Muscle layer of colon (tissue), 2 donors: ENCODE data around the gene NPLOC4.
"Not testable (repeated sequence)": the region's sequence is repeated elsewhere in the genome, so short reads cannot be mapped to it uniquely, and the experiment has no call there.

Experiments
- H3K27ac ChIP-seq: one replicate; pipeline ENCODE4 v1.7.0; 2013; ENCODE audit warnings: low read depth, mild to moderate bottlenecking, low read length, moderate library complexity
- H3K27me3 ChIP-seq, 2 donors: one replicate each; pipeline ENCODE4 v1.7.0; 2013; ENCODE audit warnings: low read length in 2 of 2, mild to moderate bottlenecking in 2 of 2; ENCODE audit not compliant: insufficient read depth in 2 of 2, control insufficient read depth in 1 of 2
- H3K36me3 ChIP-seq: one replicate; pipeline ENCODE4 v1.7.0; 2013; ENCODE audit warnings: mild to moderate bottlenecking, low read length; ENCODE audit not compliant: insufficient read depth
- H3K4me1 ChIP-seq: one replicate; pipeline ENCODE4 v1.7.0; 2013; ENCODE audit warnings: mild to moderate bottlenecking, low read length; ENCODE audit not compliant: insufficient read depth
- H3K4me3 ChIP-seq, 2 donors: one replicate each; pipeline ENCODE4 v1.7.0; 2013; ENCODE audit warnings: low read length in 2 of 2, low read depth in 1 of 2, mild to moderate bottlenecking in 1 of 2, moderate library complexity in 1 of 2
- H3K9ac ChIP-seq: one replicate; pipeline ENCODE4 v1.7.0; 2013; ENCODE audit warnings: low read length
- H3K9me3 ChIP-seq: one replicate; pipeline ENCODE4 v1.7.0; 2013; ENCODE audit warnings: mild to moderate bottlenecking, low read length
- donor health status: abdominal sarcoma.
- donor health status: Adenocarcinoma of cecum.

The NPLOC4 gene

DNA sequence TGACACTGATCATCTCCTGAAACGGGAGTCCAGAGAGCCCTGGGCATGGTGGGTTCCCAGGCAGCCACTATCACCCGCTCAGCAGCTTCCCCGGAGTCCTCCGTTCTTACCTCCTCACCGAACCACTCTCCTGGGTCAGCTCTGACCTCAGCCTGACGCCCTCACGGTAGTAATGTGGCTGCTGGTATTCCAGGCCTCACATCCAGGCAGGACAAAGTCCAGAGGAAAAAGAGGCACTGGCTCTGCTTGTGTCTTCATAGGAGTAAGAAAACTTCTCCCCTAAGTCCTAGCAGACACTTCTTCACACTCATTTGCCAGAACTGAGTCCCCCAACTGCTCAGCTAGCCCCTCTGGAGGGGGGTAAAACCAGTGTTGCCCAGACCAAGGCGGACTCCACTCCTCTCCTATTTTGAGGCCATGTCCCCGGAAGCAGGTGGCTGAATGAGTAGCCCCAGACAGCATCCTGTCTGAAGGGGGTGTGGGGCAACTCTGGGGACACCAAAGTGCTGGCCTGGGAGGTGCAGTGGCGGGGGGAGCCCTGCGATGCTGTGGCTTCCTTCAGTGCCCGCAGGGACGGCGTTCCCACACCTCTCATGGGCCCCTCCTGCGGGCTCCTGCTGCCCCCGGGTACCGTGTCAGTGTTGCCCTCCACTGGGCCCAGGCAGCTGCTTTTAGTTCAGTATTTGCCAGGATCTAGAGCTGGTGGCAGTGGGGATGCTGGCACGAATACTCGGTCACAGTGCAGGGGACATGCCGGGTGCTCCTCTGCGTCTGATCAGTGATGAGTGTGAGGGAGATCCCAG, 103.4 kb downstream of the NPLOC4 start:
- no peak overlapping the region for H3K9ac ChIP-seq
- no peak overlapping the region for H3K4me3 ChIP-seq
- no peak overlapping the region for H3K27ac ChIP-seq
- H3K4me1 ChIP-seq: no peaks in the 10 kb centered on the region
- peaks cover 7 to 65% of the 10 kb centered on the region in 2 donors for H3K27me3 ChIP-seq
- H3K9me3 ChIP-seq: no peaks in the 10 kb centered on the region
- no peaks in the 10 kb centered on the region for H3K36me3 ChIP-seq

DNA sequence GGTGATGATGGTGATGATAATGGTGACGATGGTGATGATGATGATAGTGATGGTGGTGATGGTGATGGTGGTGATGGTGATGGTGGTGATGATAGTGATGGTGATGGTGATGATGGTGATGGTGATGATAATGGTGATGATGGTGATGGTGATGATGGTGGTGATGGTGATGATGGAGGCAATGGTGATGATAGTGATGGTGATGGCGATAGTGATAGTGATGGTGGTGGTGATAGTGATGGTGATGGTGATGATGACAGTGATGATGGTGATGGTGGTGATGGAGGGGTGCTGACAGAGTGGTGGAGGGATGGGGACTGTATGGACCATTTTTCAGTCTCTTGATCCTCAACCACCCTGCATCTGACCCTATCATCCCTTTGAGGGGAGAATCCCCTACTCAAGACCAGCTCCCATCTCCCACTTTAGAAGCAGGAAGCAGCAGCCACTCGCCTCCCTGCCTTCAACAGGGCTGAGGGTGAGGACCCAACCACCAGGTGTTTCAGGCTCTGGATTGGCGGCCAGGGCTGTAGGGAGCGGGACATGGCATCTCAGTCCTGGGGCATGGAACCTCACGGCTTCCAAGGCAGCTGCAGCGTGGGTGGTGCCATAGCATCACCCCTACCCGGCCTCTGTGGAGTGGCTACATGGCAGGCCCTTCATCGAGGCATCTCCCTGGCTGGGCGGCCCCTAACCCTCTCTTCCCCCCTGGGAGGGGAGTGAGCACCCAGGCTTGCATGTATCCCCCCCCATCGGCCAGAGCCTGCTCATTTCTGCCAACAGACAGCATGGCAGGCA, 104.2 kb downstream of the NPLOC4 start:
- Histone ChIP-seq H3K4me3 (no peak overlapping the region), H3K27me3 (peaks cover 7 to 67% of the 10 kb centered on the region in 2 donors), H3K9ac (no peak overlapping the region), H3K27ac (no peak overlapping the region), H3K4me1 (no peaks in the 10 kb centered on the region), H3K9me3 (no peaks in the 10 kb centered on the region), H3K36me3 (no peaks in the 10 kb centered on the region)

DNA sequence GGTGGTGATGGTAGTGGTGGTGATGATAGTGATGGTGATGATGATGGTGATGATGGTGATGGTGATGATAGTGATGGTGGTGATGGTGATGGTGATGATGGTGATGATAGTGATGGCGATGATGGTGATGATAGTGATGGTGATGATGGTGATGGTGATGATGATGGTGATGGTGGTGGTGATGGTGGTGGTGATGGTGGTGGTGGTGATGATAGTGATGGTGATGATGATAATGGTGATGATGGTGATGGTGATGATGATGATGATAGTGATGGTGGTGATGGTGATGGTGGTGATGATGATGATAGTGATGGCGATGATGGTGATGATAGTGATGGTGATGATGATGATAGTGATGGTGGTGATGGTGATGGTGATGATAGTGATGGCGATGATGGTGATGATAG, 104.9 kb downstream of the NPLOC4 start:
- peaks cover 11 to 67% of the 10 kb centered on the region in 2 donors for H3K27me3 ChIP-seq
- H3K4me3 ChIP-seq, H3K27ac ChIP-seq, H3K9me3 ChIP-seq, H3K36me3 ChIP-seq, H3K9ac ChIP-seq, H3K4me1 ChIP-seq: not testable (repeated sequence)

DNA sequence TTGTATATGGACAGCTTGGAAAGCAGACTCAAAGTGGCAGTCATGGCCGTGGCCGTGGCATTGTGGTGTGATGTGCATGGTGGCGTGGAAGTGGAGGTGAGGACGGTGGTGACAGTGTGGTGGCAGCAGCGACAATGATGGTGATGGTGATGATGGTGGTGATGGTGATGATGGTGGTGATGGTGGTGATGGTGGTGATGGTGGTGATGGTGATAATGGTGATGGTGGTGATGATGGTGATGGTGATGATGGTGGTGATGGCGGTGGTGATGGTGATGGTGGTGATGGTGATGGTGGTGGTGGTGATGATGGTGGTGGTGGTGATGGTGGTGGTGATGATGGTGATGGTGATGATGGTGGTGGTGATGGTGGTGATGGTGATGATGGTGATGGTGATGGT, 105.9 kb downstream of the NPLOC4 start:
- peaks cover 15 to 67% of the 10 kb centered on the region in 2 donors for H3K27me3 ChIP-seq
- H3K4me3 ChIP-seq, H3K4me1 ChIP-seq: not testable (repeated sequence)

DNA sequence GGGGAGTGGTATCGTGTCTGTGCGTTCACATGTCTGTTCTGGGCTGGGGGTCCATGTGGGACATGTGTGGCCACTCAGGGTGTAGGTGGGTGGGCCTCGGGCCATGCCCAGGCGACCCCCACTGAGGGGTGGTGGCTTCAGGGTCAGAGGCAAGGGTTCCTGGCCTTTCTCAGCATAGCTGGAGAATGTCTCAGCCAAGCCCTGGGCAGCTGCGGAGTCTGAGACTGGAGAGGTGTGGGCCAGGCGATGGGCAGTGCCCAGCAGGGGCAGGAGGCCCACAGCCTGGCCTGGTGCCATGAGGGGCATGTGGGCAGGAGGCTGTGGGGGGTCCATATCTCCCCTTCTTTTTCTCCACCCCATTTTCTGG, 107.5 kb downstream of the NPLOC4 start:
- H3K4me1 ChIP-seq: no peaks in the 10 kb centered on the region
- H3K9ac ChIP-seq: no peak overlapping the region
- H3K4me3 ChIP-seq: no peak overlapping the region
- peaks cover 16 to 71% of the 10 kb centered on the region in 2 donors for H3K27me3 ChIP-seq
- H3K36me3 ChIP-seq: no peaks in the 10 kb centered on the region
- no peak overlapping the region for H3K27ac ChIP-seq
- no peaks in the 10 kb centered on the region for H3K9me3 ChIP-seq

More for the DNA sequence above, 105.9 kb downstream of the NPLOC4 start:
- H3K9me3 ChIP-seq, H3K36me3 ChIP-seq, H3K9ac ChIP-seq, H3K27ac ChIP-seq: not testable (repeated sequence)

DNA sequence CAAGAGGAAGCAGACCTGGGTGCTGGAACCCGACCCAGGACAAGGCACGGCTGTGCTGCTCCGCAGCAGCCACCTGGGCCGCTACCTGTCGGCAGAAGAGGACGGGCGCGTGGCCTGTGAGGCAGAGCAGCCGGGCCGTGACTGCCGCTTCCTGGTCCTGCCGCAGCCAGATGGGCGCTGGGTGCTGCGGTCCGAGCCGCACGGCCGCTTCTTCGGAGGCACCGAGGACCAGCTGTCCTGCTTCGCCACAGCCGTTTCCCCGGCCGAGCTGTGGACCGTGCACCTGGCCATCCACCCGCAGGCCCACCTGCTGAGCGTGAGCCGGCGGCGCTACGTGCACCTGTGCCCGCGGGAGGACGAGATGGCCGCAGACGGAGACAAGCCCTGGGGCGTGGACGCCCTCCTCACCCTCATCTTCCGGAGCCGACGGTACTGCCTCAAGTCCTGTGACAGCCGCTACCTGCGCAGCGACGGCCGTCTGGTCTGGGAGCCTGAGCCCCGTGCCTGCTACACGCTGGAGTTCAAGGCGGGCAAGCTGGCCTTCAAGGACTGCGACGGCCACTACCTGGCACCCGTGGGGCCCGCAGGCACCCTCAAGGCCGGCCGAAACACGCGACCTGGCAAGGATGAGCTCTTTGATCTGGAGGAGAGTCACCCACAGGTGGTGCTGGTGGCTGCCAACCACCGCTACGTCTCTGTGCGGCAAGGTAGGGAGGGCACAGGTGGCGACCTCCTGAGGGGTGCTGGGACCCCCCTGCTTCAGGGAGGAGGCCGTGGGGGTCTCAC, 108.1 kb downstream of the NPLOC4 start:
- Histone ChIP-seq H3K9ac (no peak overlapping the region), H3K9me3 (no peaks in the 10 kb centered on the region), H3K4me1 (peaks cover 3% of the 10 kb centered on the region), H3K36me3 (no peaks in the 10 kb centered on the region), H3K27ac (no peak overlapping the region), H3K27me3 (peaks cover 20 to 71% of the 10 kb centered on the region in 2 donors), H3K4me3 (no peak overlapping the region)

DNA sequence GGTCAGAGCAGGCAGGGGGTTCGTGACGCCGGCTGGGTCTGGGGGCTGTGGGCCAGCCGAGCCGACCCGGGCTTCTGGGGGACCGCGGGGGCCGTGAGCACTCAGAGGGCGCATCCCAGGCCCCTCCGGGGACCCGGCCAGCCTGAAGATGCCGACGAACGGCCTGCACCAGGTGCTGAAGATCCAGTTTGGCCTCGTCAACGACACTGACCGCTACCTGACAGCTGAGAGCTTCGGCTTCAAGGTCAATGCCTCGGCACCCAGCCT, 108.6 kb downstream of the NPLOC4 start:
- Histone ChIP-seq H3K4me3 (no peak overlapping the region), H3K36me3 (no peaks in the 10 kb centered on the region), H3K9ac (no peak overlapping the region), H3K9me3 (no peaks in the 10 kb centered on the region), H3K27me3 (peaks cover 25 to 71% of the 10 kb centered on the region in 2 donors), H3K27ac (no peak overlapping the region), H3K4me1 (peaks cover 8% of the 10 kb centered on the region)

DNA sequence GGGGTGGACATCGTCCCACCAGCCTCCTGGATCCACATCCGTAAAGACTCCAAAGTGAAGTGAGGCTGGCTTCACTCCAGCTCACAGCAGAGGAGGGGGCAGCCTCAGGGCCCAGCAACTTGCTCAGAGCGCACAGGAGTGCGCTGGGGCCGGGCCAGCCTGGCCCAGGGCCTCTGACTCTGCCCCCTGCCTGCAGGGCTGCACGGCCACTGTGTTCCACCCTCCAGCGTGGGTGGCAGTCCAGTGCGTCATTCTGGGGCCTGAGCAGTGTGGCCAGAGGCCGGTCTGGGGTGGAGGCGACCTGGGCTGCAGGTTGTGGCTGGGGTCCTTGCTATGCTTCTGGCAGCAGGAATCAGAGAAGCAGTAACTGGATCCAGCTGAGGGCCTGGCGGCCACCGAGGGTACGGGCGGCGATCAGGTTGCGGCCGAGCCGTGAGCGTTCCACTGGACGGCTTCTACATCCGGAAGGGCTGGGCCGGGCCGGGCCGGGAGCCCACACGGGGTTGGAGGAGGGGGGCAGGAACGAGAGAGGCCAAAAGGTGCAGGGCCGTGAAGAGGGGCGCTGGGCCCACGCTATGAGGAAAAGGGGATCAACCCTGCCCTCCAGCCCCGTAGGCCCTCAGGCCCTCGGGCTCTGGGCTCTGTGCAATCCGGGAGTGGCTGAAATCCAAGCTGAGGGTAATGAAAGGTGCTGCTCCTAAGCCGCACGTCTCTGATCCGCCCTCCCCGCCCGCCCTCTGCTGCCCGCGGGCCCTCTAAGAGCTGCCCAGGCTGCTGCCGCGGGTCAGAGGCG, 109.1 kb downstream of the NPLOC4 start, which contains the start of gene FSCN2:
Gene FSCN2, plus strand, starts transcription at position 787 of the 793 bp plus-strand sequence. CDS start 155 bp downstream, outside the sequence.
- Histone ChIP-seq H3K36me3 (no peaks in the 10 kb centered on the region), H3K4me1 (peaks cover 12% of the 10 kb centered on the region), H3K27ac (no peak within 1 kb of the TSS), H3K9ac (no peak within 1 kb of the TSS), H3K4me3 (no peak within 1 kb of the TSS), H3K27me3 (peaks cover 26 to 71% of the 10 kb centered on the region in 2 donors), H3K9me3 (no peaks in the 10 kb centered on the region)

DNA sequence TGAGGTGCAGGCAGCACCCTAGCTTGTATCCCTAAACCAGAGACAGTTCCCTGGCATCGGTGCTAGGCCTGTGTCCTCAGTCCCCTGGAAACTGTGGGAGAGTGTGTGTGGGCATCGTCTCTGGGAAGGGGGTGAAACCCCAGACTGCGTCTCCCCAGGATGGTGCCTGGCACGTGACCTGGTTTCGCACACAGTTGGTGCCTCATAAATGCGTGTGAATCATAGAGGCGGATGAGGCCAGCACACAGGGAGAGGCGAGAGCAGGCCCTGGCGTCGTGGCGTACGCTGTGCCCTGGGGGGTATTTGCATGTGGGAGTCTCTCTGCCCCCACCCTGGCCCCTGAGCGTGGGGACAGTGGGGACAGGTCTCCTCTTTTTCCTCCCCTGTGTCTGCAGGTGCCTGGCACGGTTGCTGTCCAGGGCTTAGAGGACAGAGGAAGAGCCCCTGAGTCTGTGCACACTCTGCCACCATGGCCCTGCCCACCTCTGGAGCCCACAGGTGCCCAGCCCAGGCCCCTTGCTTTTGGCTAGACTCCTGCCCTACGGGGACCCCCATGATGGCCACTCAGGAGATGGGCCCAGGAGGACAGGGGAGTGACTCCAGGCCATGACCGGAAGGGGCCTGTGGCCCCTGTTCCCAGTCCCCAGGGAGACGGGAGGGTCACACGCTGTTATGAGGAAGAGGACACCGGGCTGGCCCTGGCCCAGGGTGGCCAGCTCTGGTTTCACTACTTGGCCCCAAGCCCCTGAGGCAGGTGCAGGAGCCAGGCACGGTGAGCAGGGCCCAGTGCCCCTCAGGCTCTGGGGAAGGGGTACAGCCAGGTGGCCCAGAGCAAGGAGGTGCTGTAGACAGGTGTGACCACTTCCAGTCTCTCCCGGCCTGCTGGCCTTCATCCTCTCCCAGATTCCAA, 110.0 kb downstream of the NPLOC4 start:
- no peak overlapping the region for H3K9ac ChIP-seq
- H3K9me3 ChIP-seq: no peaks in the 10 kb centered on the region
- H3K27ac ChIP-seq: no peak overlapping the region
- peaks cover 12% of the 10 kb centered on the region for H3K4me1 ChIP-seq
- no peaks in the 10 kb centered on the region for H3K36me3 ChIP-seq
- peaks cover 26 to 78% of the 10 kb centered on the region in 2 donors for H3K27me3 ChIP-seq
- no peak overlapping the region for H3K4me3 ChIP-seq

DNA sequence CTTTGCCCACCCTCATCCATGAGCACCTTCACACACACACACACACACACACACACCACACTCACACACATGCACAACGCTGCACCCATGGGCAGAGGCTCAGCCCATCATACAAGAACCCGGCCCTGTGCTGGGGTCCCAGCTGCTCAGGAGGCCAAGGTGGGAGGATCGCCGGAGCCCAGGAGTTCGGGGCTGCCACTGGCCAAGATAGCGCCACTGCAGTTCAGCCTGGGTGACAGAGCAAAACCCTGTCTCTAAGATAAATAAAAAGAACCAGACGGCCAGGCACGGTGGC, 112.1 kb downstream of the NPLOC4 start:
- H3K9ac ChIP-seq: no peak overlapping the region
- H3K36me3 ChIP-seq: no peaks in the 10 kb centered on the region
- no peak overlapping the region for H3K4me3 ChIP-seq
- H3K27ac ChIP-seq: no peak overlapping the region
- H3K27me3 ChIP-seq: peaks cover 26 to 75% of the 10 kb centered on the region in 2 donors
- no peaks in the 10 kb centered on the region for H3K9me3 ChIP-seq
- peaks cover 14% of the 10 kb centered on the region for H3K4me1 ChIP-seq
